Kidney epithelial cell (primary cell): ENCODE measurements around the gene RIPK1. TPM values are rescaled to one million over a fixed set of nuclear protein-coding genes. Genes with fewer than 3 reads are reported as not detected.

Experiments used
- DNase-seq: peaks from one replicate; pipeline ENCODE4 v3.0.0-alpha.2; 2010; ENCODE audit warnings: low read depth
- H3K27me3 ChIP-seq: 2 replicates; pipeline ENCODE4 v1.6.0; 2011; ENCODE audit warnings: low read length; ENCODE audit not compliant: control insufficient read depth, insufficient read depth
- H3K36me3 ChIP-seq: 2 replicates; pipeline ENCODE4 v1.5.1; 2011; ENCODE audit warnings: low read length; ENCODE audit not compliant: control insufficient read depth, insufficient read depth
- H3K4me3 ChIP-seq: 2 replicates; pipeline ENCODE4 v1.5.1; 2011; ENCODE audit warnings: low read depth, mild to moderate bottlenecking, control low read depth, low read length
- CTCF ChIP-seq: IDR thresholded peaks from 2 replicates; pipeline ENCODE4 v1.5.1; 2011; ENCODE audit warnings: mild to moderate bottlenecking, moderate library complexity, low read length, control low read depth, inconsistent platforms; ENCODE audit not compliant: insufficient read depth, poor library complexity, severe bottlenecking
- total RNA-seq: library from RNA; depleted of rRNA; stranded (reverse); fragments of >200 nt; gene quantifications from 2 replicates; pipeline ENCODE4 v1.2.3, GENCODE V29; 2015

RIPK1 gene
- total RNA-seq, 1 donor from 2014 or later, result 22.6 TPM

DNA sequence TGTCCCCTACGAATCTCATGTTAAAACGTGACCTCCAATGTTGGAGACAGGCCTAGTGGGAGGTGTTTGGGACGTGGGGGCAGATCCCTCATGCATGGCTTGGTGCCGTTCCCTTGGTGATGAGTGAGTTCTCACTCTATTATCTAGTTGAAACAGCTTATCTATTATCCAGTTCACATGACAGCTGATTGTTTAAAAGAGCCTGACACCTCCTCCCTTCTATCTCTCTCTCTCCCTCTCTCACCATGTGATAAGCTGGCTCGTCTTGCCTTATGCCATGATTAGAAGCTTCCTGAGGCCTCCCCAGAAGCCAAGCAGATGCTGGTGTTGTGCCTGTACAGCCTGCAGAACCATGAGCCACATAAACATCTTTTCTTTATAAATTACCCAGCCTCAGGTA is 32.9 kb upstream of the RIPK1 start:
- DNase-seq, result no peak
- no peaks in the 10 kb centered on the region for H3K36me3 ChIP-seq
- TF ChIP-seq CTCF, result no peak
- no peak overlapping the region for H3K4me3 ChIP-seq
- H3K27me3 ChIP-seq, result no peaks in the 10 kb centered on the region

- Histone ChIP-seq H3K27me3 (no peaks in the 10 kb centered on the region), H3K36me3 (no peaks in the 10 kb centered on the region), H3K4me3 (no peak overlapping the region)
- DNase-seq, result no peak
- no peak for TF ChIP-seq CTCF
Measured at GRCh38 chr6:3036861-3037637, 31.2 kb upstream of the RIPK1 start.

GRCh38 chr6:3037638-3038365 is 30.5 kb upstream of the RIPK1 start:
- no peak overlapping the region for H3K4me3 ChIP-seq
- DNase-seq, result no peak
- no peak for TF ChIP-seq CTCF
- H3K27me3 ChIP-seq, result no peaks in the 10 kb centered on the region
- no peaks in the 10 kb centered on the region for H3K36me3 ChIP-seq

DNA sequence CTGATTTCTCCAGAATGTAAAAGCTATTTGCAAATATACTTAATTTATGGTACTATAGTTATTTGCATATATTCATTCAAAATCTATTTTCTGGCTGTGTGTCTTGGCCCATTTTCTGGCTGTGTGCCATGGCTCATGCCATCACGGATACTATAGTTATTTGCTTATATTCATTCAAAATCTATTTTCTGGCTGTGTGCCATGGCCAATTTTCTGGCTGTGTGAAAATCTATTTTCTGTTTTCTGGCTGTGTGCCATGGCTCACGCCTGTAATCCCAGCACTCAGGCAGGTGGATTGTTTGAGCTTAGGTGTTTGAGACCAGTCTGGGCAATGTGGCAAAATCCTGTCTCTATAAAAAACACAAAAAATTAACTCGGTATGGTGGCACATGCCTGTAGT is 28.9 kb upstream of the RIPK1 start:
- TF ChIP-seq CTCF, result no peak
- DNase-seq, result no peak
- H3K27me3 ChIP-seq, result no peaks in the 10 kb centered on the region
- no peak overlapping the region for H3K4me3 ChIP-seq
- no peaks in the 10 kb centered on the region for H3K36me3 ChIP-seq

DNA sequence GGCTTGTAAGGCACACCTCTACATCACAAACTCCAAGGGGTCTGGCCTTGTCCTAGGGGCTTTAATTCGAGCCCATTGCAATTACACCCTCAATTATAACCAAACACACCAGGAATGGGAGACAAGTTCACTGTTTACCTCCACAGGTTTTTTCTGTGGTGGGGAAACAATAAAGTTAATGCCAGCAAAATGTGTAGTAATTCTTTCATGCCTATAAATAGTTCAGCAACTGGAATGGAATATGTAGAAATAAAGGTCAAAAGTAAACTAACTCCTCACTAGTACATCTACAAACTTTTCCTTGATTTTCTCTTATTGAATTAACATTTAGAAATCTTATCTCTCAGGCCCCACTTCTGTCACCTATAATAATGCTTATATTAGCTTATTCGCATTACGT is 27.1 kb upstream of the RIPK1 start:
- TF ChIP-seq CTCF, result no peak
- Histone ChIP-seq H3K36me3 (no peaks in the 10 kb centered on the region), H3K27me3 (no peaks in the 10 kb centered on the region), H3K4me3 (no peak overlapping the region)
- DNase-seq, result no peak
